Loucy (cell line): Measurements from ENCODE around the gene MTNR1A.

Experiments used
- CTCF ChIP-seq: fragments of 200-600 bp; sonication (generic); conservative IDR thresholded peaks from 2 replicates; pipeline ENCODE4 v1.5.1; 2014; ENCODE audit warnings: mild to moderate bottlenecking, antibody characterized with exemption, low read length
- EZH2phosphoT487 ChIP-seq: fragments of 200-600 bp; IDR thresholded peaks from 2 replicates; pipeline ENCODE4 v1.6.1; 2018; ENCODE audit warnings: antibody characterized with exemption, mild to moderate bottlenecking, moderate library complexity, borderline replicate concordance

DNA sequence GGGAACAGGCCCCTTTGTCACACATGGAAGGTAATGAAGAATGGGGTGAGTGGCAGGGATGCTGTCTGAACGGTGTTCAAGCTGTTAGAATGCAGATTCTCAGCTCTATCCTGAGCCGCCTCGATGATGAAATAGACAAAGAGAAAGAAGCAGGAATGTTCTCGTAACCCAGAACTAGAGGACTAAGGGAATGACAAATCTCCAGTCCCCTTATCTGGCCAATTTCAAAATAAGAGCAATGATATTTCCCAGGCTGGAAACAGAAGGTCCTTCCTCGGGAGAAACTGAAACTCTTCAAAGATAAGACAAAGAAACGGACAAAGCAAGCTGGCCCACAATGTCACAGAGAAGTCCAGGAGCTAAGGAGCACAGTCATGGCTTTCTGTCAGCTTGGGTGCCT lies 29.5 kb upstream of the MTNR1A start:
- no peak for TF ChIP-seq CTCF
- TF ChIP-seq EZH2phosphoT487, result no peak
